Body of pancreas (tissue), 4 donors: ENCODE data around the gene ZNF423.

Experiments
- POLR2A ChIP-seq, 3 donors: fragments of 450-650 bp; IDR thresholded peaks; one replicate each; pipeline ENCODE4 v1.6.1; 2016; ENCODE audit warnings: antibody characterized with exemption in 3 of 3, mild to moderate bottlenecking in 2 of 3
- TF ChIP-seq, protein P1 (sequence below), 7 experiments: fragments of 450-650 bp in 4 of 7; fragments of 200-600 bp in 3 of 7; sonication (generic) in 3 of 7; IDR thresholded peaks; one replicate each; pipeline ENCODE4 v1.5.1; 2016 to 2019; ENCODE audit warnings: antibody characterized with exemption in 7 of 7

DNA sequence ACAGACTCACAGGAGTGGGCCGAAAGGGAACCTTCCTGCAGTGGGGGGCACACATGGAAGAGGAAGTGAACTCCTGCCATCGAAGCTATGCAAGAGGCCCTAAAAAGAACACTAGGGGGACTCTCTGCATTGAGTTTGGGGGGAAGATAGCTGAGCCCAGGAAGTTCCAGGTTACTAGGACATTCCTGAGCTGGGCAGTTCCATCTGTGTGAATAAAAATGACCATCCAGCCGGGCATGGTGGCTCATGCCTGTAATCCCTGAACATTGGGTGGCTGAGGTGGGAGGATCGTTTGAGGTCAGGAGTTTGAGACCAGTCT is 211.8 kb downstream of the ZNF423 start:
- TF ChIP-seq POLR2A (IDR thresholded peaks at IDR 0.05), result no peak
- TF ChIP-seq, protein P1, sequence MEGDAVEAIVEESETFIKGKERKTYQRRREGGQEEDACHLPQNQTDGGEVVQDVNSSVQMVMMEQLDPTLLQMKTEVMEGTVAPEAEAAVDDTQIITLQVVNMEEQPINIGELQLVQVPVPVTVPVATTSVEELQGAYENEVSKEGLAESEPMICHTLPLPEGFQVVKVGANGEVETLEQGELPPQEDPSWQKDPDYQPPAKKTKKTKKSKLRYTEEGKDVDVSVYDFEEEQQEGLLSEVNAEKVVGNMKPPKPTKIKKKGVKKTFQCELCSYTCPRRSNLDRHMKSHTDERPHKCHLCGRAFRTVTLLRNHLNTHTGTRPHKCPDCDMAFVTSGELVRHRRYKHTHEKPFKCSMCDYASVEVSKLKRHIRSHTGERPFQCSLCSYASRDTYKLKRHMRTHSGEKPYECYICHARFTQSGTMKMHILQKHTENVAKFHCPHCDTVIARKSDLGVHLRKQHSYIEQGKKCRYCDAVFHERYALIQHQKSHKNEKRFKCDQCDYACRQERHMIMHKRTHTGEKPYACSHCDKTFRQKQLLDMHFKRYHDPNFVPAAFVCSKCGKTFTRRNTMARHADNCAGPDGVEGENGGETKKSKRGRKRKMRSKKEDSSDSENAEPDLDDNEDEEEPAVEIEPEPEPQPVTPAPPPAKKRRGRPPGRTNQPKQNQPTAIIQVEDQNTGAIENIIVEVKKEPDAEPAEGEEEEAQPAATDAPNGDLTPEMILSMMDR (IDR thresholded peaks at IDR 0.05), result no peak
